Naive thymus-derived CD8-positive, alpha-beta T cell (primary cell): ENCODE results near the gene PROSER3. TPM values are rescaled to one million over a fixed set of nuclear protein-coding genes. Genes with fewer than 3 reads are reported as not detected.

Experiments used
- ATAC-seq, 2 donors: fragments of 150-1000 bp; cut with Tn5 transposase in 1 of 2; sonication (Bioruptor Pico), chemical (Tn5 transposase) in 1 of 2; 1 replicate in 1 of 2; 2 replicates in 1 of 2; pipeline ENCODE4 v1.10.0; 2021; ENCODE audit warnings: mild to moderate bottlenecking in 2 of 2, moderate library complexity in 2 of 2
- POLR2A ChIA-PET: fragments of 350-600 bp; sonication (Branson Sonifier 250); formaldehyde crosslinking; loops from one replicate; lab custom pipeline; 2021; ENCODE audit warnings: antibody characterized with exemption; lab: Charles Lee
- DNase-seq, 10 donors: peaks; one replicate each; pipeline versions ENCODE4 v3.0.0 to v3.0.0-alpha.2; 2020 to 2022
- H3K27ac Mint-ChIP-seq, 10 donors: one replicate each; pipeline ENCODE4 v1.8.0; 2020 to 2022; ENCODE audit warnings: mild to moderate bottlenecking in 10 of 10, mixed read lengths in 10 of 10, moderate library complexity in 4 of 10, inconsistent platforms in 1 of 10
- H3K27me3 Mint-ChIP-seq, 5 donors: one replicate each; pipeline ENCODE4 v1.8.0; 2021 to 2022; ENCODE audit warnings: mixed read lengths in 5 of 5
- H3K36me3 Mint-ChIP-seq, 3 donors: one replicate each; pipeline ENCODE4 v1.8.0; 2020 to 2022; ENCODE audit warnings: mixed read lengths in 3 of 3, mild to moderate bottlenecking in 2 of 3, inconsistent platforms in 1 of 3
- H3K4me1 Mint-ChIP-seq, 4 donors: one replicate each; pipeline ENCODE4 v1.8.0; 2021 to 2022; ENCODE audit warnings: mixed read lengths in 4 of 4
- H3K4me3 Mint-ChIP-seq, 10 donors: one replicate each; pipeline ENCODE4 v1.8.0; 2020 to 2022; ENCODE audit warnings: mild to moderate bottlenecking in 10 of 10, mixed read lengths in 10 of 10, moderate library complexity in 6 of 10, inconsistent platforms in 1 of 10
- H3K9me3 Mint-ChIP-seq, 9 donors: one replicate each; pipeline ENCODE4 v1.8.0; 2020 to 2022; ENCODE audit warnings: mixed read lengths in 9 of 9, mild to moderate bottlenecking in 3 of 9, inconsistent platforms in 1 of 9, moderate library complexity in 1 of 9
- polyA plus RNA-seq, 3 donors: library from polyadenylated mRNA; unstranded; fragments of 300-500 nt; fragmentation: Illumina TruSeq; gene quantifications; one replicate each; pipeline ENCODE4 v1.2.3, GENCODE V29; 2021
- total RNA-seq, 8 experiments: library from RNA in 2 of 8; stranded (reverse) in 2 of 8; gene quantifications; one replicate each; pipeline ENCODE4 v1.2.3 and lab custom pipeline; 2021 to 2026

The PROSER3 gene
- total and polyA plus RNA-seq, 5 experiments from 2014 or later: 3.4 to 43.5 (median 7.4) TPM

- DNase-seq: no peak
- peaks cover 4 to 19% (median 5%) of the 10 kb centered on the region in 3 donors for H3K36me3 Mint-ChIP-seq
- no peaks in the 10 kb centered on the region for H3K9me3 Mint-ChIP-seq
Observed at GRCh38 chr19:35741203-35741515, 16.8 kb upstream of the PROSER3 start.

GRCh38 chr19:35742121-35742724, 15.8 kb upstream of the PROSER3 start, which contains the start of gene IGFLR1:
Gene IGFLR1 (minus strand): TSS chr19:35742452. CDS start chr19:35741180, 1,272 bp downstream.
- peaks cover 31 to 73% (median 59%) of the 10 kb centered on the region in 4 donors for H3K4me1 Mint-ChIP-seq
- H3K27me3 Mint-ChIP-seq: no peaks in the 10 kb centered on the region
- POLR2A ChIA-PET: interaction anchor here (0.5 to 5.2 kb wide), 8 partner anchors 10 to 195 kb away, joined by 3 to 36 read pairs (median 6); partner anchors contain the start of genes HSPB6 and KMT2B
- peak within 1 kb of the TSS; percentile 91 to 99 (median 93) for H3K4me3 Mint-ChIP-seq
- DNase-seq (peak in 9 of 10 donors; percentile 60 to 83 (median 69)), ATAC-seq (no peak)
- H3K27ac Mint-ChIP-seq: peak within 1 kb of the TSS; percentile 97 to 100 (median 99)
- H3K36me3 Mint-ChIP-seq: peaks cover 4 to 14% (median 5%) of the 10 kb centered on the region in 3 donors
- H3K9me3 Mint-ChIP-seq: no peaks in the 10 kb centered on the region

More at GRCh38 chr19:35741203-35741515, 16.8 kb upstream of the PROSER3 start:
- POLR2A ChIA-PET: interaction anchor here (0.8 to 2.6 kb wide), 13 partner anchors 9 to 96 kb away, joined by 3 to 26 read pairs (median 4); partner anchors contain the start of genes COX6B1, HSPB6 and KMT2B
- ATAC-seq: no peak
- Mint-ChIP-seq H3K4me3 (peak overlapping the region; percentile 91 to 99 (median 96)), H3K4me1 (peaks cover 31 to 71% (median 62%) of the 10 kb centered on the region in 4 donors), H3K27me3 (no peaks in the 10 kb centered on the region), H3K27ac (peak overlapping the region; percentile 92 to 99 (median 98))

- DNase-seq (no peak), ATAC-seq (no peak)
- peak overlapping the region; percentile 98 to 100 (median 99) for H3K27ac Mint-ChIP-seq
- H3K27me3 Mint-ChIP-seq: no peaks in the 10 kb centered on the region
- H3K36me3 Mint-ChIP-seq: peaks cover 4 to 6% (median 5%) of the 10 kb centered on the region in 3 donors
- POLR2A ChIA-PET: interaction anchor here (0.6 to 5.2 kb wide), 12 partner anchors 12 to 209 kb away, joined by 3 to 36 read pairs (median 6); partner anchors contain the start of genes ETV2, HSPB6 and KMT2B
- H3K4me1 Mint-ChIP-seq: peaks cover 33 to 79% (median 64%) of the 10 kb centered on the region in 4 donors
- peak overlapping the region; percentile 91 to 99 (median 97) for H3K4me3 Mint-ChIP-seq
- no peaks in the 10 kb centered on the region for H3K9me3 Mint-ChIP-seq
Observed at GRCh38 chr19:35743640-35744429, 14.1 kb upstream of the PROSER3 start.

GRCh38 chr19:35744430-35745327, 13.3 kb upstream of the PROSER3 start:
- POLR2A ChIA-PET: interaction anchor here (0.6 to 5.2 kb wide), 20 partner anchors 11 to 370 kb away, joined by 3 to 36 read pairs (median 5); partner anchors contain the start of genes COX6B1, ETV2, HSPB6 and KMT2B
- peak; percentile 52 to 64 for ATAC-seq

GRCh38 chr19:35745328-35746086, 12.5 kb upstream of the PROSER3 start, which contains the start of the genes PSENEN and U2AF1L4:
Gene PSENEN (plus strand): TSS chr19:35745651. CDS start chr19:35745931, 280 bp downstream.
Gene U2AF1L4 (minus strand): TSS chr19:35745418. CDS start chr19:35745391, 27 bp downstream.
- Mint-ChIP-seq H3K27ac (peak within 1 kb of the TSS; percentile 97 to 100 (median 99)), H3K4me1 (peaks cover 34 to 80% (median 65%) of the 10 kb centered on the region in 4 donors), H3K4me3 (peak within 1 kb of the TSS; percentile 91 to 99 (median 97)), H3K27me3 (no peaks in the 10 kb centered on the region), H3K9me3 (no peaks in the 10 kb centered on the region), H3K36me3 (peaks cover 4 to 5% (median 5%) of the 10 kb centered on the region in 3 donors)
- DNase-seq (peak; percentile 89 to 99 (median 98)), ATAC-seq (peak; percentile 48 to 56)
- POLR2A ChIA-PET: interaction anchor here (0.6 to 5.2 kb wide), 17 partner anchors 10 to 369 kb away, joined by 3 to 36 read pairs (median 5); partner anchors contain the start of genes COX6B1, ETV2, HSPB6 and NFKBID

More at GRCh38 chr19:35744430-35745327, 13.3 kb upstream of the PROSER3 start:
- H3K27ac Mint-ChIP-seq: peak overlapping the region; percentile 97 to 100 (median 99)
- no peaks in the 10 kb centered on the region for H3K9me3 Mint-ChIP-seq
- H3K27me3 Mint-ChIP-seq: no peaks in the 10 kb centered on the region
- DNase-seq: peak; percentile 83 to 97 (median 94)
- peaks cover 4 to 5% (median 5%) of the 10 kb centered on the region in 3 donors for H3K36me3 Mint-ChIP-seq
- peak overlapping the region; percentile 91 to 99 (median 97) for H3K4me3 Mint-ChIP-seq
- peaks cover 34 to 81% (median 65%) of the 10 kb centered on the region in 4 donors for H3K4me1 Mint-ChIP-seq

- Mint-ChIP-seq H3K4me1 (peaks cover 30 to 76% (median 62%) of the 10 kb centered on the region in 4 donors), H3K4me3 (peak overlapping the region; percentile 91 to 99 (median 97)), H3K36me3 (peaks cover 4 to 5% (median 5%) of the 10 kb centered on the region in 3 donors), H3K27ac (peak overlapping the region; percentile 66 to 100 (median 99)), H3K9me3 (no peaks in the 10 kb centered on the region), H3K27me3 (no peaks in the 10 kb centered on the region)
- no peak for DNase-seq
- ATAC-seq: no peak
- POLR2A ChIA-PET: interaction anchor here (0.9 to 5.2 kb wide), 8 partner anchors 10 to 185 kb away, joined by 3 to 36 read pairs (median 7); partner anchors contain the start of genes COX6B1, HSPB6 and NFKBID
Observed at GRCh38 chr19:35746087-35746462, 11.9 kb upstream of the PROSER3 start.

- no peak for ATAC-seq
- peaks cover 5 to 6% (median 5%) of the 10 kb centered on the region in 3 donors for H3K36me3 Mint-ChIP-seq
- peak overlapping the region; percentile 91 to 99 (median 97) for H3K4me3 Mint-ChIP-seq
- no peaks in the 10 kb centered on the region for H3K27me3 Mint-ChIP-seq
- H3K27ac Mint-ChIP-seq: peak overlapping the region in 8 of 10 donors; percentile 66 to 100 (median 99)
- DNase-seq: no peak
- POLR2A ChIA-PET: interaction anchor here (5.2 kb wide), 1 partner anchor 9 kb away, joined by 36 read pairs; the partner anchor contains the start of gene HSPB6
- H3K4me1 Mint-ChIP-seq: peaks cover 30 to 73% (median 62%) of the 10 kb centered on the region in 4 donors
- H3K9me3 Mint-ChIP-seq: no peaks in the 10 kb centered on the region
Observed at GRCh38 chr19:35746531-35746930, 11.4 kb upstream of the PROSER3 start.

- Mint-ChIP-seq H3K36me3 (peaks cover 0 to 4% (median 2%) of the 10 kb centered on the region in 3 donors), H3K4me3 (peak within 1 kb of the TSS; percentile 96 to 99 (median 98)), H3K27me3 (no peaks in the 10 kb centered on the region), H3K4me1 (peaks cover 23 to 55% (median 49%) of the 10 kb centered on the region in 4 donors), H3K9me3 (no peaks in the 10 kb centered on the region), H3K27ac (peak within 1 kb of the TSS; percentile 89 to 98 (median 96))
- POLR2A ChIA-PET: interaction anchor here (0.5 to 1.8 kb wide), 16 partner anchors 8 to 380 kb away, joined by 3 to 15 read pairs (median 4); partner anchors contain the start of genes COX6B1, HSPB6, KMT2B and NFKBID
- DNase-seq (peak; percentile 92 to 99 (median 98)), ATAC-seq (peak; percentile 74 to 75)
Observed at GRCh38 chr19:35748106-35749020, 9.6 kb upstream of the PROSER3 start, which contains the start of gene LIN37. Gene LIN37 (plus strand): TSS chr19:35748576. CDS start chr19:35748725, 149 bp downstream.

GRCh38 chr19:35750167-35750566, 7.8 kb upstream of the PROSER3 start:
- POLR2A ChIA-PET: interaction anchor here (0.7 kb wide), 2 partner anchors 7 to 178 kb away, joined by 3 read pairs; no protein-coding TSS in a partner anchor
- no peaks in the 10 kb centered on the region for H3K9me3 Mint-ChIP-seq

More at GRCh38 chr19:35750167-35750566, 7.8 kb upstream of the PROSER3 start:
- Mint-ChIP-seq H3K36me3 (peaks cover 0 to 17% (median 7%) of the 10 kb centered on the region in 3 donors), H3K4me3 (peak overlapping the region in 8 of 10 donors; percentile 23 to 69 (median 44)), H3K4me1 (peaks cover 22 to 43% (median 40%) of the 10 kb centered on the region in 4 donors), H3K27me3 (peaks cover 0 to 6% (median 1%) of the 10 kb centered on the region in 5 donors), H3K27ac (no peak overlapping the region)
- ATAC-seq (no peak), DNase-seq (no peak)
